HG03045 (cell line): ENCODE data around the gene CDH4.

ENCODE experiments used
- ATAC-seq: cut with Tn5 transposase; IDR thresholded peaks from one replicate; pipeline ENCODE4 v1.9.1; 2021; ENCODE audit warnings: mild to moderate bottlenecking, moderate library complexity; ENCODE audit not compliant: unreplicated experiment

The CDH4 gene

DNA sequence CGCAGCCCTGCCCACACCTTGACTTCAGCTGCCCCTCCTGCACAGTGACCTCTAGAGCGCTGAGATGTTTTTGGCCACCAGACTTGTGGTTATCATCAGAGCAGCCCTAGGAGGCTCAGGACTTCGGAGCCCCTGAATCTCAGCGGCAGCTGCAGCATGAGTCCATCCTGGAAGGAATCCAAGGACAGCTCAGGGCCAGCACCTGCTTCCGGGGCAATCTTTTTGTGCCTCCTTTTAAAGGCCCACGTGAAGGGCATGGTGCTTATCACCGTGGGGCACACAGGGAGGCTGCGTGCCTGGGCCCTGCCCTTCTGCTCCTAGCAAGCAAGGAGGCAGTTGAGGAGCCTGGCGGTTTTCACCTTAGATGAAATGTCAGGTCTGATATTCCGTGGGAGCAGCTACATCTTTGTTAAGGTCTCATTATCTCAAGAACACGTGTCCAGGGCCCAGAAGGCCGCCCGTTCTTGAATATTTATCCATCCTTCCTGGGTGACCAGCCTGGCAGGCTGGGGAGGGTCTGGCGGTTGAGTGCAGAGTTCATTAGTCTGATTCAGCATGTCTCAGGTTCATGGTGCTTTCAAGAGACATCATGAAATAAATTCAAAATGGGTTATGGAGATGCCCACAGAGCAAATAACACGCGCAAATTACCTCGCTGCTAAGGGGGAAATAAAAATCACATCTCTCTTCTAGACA, 421.2 kb downstream of the CDH4 start:
- no peak for ATAC-seq

- ATAC-seq: no peak
Observed at GRCh38 chr20:61674121-61674520, 422.1 kb downstream of the CDH4 start.

DNA sequence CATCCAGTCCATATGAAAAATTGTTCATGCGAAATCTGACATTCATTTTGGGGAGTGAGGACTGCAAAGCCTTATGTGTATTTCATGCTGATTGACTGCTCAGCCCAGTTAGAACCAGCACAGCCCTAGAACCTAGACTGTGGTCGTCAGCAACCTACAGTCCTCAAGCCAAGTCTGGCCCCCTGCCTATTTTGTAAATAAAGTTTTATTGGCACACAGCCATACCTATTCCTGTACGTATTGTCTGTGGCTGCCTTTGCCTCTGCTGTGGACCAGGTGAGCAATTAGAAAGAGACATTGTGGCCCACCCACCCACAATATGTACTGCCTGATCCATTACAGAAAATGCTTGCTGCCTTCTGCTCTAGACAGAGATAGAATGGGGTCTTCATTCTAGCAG, 422.6 kb downstream of the CDH4 start:
- ATAC-seq: no peak

DNA sequence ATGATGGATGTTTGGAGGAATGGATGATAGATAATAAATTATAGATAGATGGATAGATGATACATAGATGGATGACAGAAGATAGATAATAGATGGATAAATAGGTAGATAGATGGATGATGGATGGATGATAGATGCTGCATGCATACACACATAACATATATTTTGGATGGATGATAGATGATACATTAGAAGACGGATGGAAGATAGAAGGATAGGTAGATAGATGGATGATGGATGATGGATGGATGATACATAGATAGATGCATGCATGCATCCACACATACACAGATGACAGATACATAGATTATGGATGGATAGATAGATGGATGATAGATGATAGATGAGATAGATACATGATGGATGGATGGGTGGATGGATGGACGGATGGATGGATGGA, 425.9 kb downstream of the CDH4 start:
- ATAC-seq: no peak

- no peak for ATAC-seq
Observed at GRCh38 chr20:61678437-61678836, 426.4 kb downstream of the CDH4 start.

- no peak for ATAC-seq
Observed at GRCh38 chr20:61679473-61679872, 427.4 kb downstream of the CDH4 start.

DNA sequence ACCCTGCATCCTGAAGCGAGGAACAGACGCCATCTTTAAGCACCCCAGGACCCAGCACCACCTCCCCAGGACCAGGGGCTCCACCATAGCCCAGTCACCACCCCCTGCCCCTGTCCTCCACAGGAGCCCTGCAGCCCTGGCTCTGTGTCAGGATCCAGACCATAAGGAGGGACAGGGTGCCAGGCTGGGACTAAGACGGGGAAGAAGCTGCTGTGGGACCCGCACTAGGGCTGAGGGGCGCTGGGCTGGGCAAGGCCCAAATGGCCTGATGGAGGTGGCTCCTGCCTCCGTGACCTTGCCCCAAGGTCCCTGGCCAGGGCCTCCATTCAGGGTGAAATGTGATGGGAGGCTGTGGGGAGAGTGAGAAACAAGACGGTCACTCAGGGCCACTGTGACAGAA, 428.0 kb downstream of the CDH4 start:
- ATAC-seq: no peak

DNA sequence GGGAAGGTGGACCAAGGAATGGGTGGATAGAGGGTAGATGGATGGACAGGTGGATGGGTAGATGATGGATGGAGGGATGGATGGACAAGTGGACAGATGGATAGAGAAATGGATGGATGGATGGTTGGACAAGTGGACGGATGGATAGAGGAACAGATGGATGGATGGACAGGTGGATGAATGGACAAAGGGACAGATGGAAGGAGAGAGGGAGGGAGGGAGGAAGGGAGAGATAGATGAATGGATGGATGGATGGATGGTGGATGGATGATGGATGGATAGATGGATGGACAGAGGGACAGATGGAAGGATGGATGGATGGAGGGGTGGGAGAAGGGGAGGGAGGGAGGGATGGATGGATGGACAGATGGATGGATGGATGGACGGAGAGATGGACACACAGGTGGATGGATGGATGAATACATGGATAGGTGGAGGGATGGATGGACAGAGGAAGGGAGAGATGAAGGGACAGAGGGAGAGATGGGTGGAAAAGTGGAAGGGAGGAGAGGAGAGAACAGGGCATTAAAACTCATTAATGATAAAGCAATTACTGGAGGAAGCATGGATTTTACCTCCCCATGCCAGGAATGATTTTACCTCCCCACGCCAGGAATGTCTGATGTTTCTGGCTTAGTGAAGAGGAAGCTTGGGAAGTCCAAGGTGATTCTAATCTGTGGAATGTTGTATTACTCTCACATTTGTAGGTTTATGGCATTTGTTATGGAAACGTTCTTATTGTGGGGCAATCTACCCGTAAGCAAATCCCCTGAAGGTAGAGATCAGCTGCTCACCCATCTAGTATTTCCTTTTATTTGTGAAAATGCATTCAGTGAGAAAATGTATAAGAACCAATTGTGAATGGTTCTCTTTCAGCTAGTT, 430.3 kb downstream of the CDH4 start:
- no peak for ATAC-seq

DNA sequence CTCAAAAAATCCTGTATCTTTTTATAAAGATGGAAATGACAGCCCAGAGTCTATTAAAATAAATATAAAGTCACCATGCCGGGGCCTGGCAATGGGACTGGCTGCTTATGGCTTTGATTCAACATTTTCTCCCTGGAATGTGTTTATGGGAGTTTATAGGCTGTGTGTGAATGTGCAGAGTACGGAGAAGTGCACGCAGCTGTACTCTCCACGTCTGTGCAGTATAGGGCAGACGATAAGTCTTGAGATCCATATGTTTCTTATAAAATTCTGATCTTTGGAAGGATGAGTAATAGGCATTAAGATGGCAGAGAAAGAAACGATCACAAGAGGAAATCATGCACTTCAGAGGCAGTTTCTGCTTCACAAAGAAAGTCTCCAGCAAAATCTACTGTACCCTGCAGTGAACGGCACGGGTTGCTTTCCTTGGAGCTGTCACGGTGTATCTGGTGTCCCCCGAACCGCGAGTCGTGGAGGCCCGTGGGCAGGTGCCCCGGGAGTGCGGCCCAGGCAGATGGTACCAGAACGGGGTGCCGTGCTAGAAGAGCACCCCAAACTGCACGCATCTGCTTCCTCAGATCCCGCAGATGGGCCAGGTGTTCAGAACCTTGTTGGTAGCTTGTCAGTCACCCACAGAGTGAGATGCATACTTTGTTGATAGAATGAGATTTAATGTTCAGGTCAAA, 431.1 kb downstream of the CDH4 start:
- ATAC-seq: no peak

- ATAC-seq: no peak
Observed at GRCh38 chr20:61683721-61684120, 431.7 kb downstream of the CDH4 start.

DNA sequence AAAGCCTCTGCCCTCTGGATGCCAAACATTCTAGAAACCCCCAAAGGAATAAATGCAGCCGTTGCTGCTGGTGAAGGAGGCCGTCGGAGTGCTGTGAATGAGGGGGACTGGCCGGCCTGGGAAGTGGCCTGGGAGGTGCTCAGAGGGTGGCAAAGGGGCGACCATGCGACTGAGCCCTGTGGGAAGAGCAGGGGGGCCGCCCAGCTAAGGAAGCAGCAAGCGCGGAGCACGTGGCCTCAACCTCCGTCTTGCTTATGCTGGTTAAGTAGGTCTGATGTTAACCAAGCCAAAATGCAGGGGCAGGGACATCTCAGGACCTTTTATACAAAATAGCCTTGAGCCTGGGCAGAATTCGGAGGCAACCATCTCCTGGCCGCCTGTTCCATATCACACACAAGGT, 432.1 kb downstream of the CDH4 start:
- no peak for ATAC-seq

DNA sequence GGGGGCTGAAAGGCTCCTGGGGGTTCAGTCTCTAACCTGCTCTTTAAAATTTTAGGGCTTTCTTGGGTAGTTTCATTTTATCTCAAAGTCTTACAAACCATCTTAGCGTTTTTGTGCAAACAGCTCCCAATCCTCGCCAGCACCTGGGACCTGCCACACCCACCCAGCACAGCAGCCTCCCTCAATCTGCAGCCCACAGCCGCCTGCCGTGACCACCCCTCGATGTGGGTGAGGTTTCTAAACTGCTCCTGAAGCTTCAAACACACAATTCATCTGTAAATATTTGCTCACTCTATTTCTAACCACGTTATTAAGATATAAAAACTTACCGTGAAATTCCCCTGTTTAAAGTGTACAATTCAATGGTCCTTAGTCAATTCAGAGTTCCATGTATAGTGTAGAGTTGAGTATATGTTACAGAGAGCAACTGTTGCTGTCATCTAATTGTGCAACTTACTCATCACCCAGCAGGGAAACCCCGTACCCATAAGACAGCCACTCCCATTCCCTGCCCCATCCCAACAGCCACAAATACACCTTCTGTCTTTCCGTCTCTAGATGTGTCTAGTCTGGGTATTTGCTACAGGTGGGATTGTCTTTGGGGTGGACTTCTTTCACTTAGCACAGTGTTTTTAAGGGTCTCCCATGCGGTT, 432.6 kb downstream of the CDH4 start:
- no peak for ATAC-seq

GRCh38 chr20:61685462-61685861, 433.4 kb downstream of the CDH4 start:
- ATAC-seq: no peak

DNA sequence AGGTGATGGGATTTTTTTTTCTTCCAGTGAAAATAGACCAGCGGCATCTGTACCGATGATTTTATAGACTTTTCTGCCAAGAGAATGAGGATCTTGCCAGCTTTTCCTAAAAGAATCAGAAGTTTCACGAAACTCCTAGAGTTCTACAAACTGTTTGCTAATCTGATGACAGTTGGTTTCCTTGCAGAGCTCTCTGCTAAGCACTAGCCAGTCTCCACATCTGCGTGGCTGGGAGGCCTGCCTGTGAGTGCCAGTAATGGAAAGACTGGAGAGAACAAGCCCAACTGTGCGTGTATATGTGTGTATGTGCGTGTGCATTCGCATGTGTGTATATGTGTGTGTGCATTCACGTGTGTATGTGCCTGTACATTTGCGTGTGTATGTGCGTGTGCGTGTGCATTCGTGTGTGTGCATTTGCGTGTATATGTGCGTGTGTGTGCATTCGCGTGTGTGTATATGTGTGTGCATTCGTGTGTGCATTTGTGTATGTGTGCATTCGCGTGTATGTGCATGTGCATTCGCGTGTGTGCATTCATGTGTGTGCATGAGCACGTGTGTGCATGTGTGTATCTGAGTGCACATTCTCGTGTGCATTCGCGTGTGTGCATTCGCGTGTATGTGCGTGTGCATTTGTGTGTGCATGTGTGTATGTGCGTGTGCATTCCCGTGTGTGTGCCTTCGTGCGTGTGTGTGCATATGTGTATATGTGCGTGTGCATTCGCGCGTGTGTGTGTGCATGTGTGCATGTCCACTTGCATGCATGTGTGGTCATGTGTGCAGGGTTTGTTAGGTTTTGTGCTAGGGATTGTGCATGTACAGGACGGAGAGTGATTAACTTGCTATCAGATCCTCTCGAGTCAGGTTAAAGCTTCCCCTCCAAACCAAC, 434.2 kb downstream of the CDH4 start:
- no peak for ATAC-seq

DNA sequence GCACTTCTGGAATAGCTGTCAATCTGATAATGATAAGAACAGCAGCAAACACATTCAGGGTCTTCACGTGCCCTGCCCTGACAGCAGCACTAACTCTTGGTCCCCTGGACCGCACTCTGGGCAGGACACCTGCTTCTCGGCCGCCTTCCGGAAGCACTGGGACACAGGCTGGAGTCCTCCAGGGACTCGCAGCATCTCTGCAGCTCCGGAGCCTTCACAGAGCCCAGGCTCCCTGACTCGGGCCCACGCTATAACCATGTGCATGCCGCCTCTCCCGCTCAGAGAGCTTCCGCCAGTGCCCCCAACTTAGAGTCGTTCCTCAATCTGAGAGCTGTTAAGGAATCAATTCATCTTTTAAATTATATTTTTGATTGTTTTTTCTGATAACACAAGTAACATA, 436.4 kb downstream of the CDH4 start:
- no peak for ATAC-seq

DNA sequence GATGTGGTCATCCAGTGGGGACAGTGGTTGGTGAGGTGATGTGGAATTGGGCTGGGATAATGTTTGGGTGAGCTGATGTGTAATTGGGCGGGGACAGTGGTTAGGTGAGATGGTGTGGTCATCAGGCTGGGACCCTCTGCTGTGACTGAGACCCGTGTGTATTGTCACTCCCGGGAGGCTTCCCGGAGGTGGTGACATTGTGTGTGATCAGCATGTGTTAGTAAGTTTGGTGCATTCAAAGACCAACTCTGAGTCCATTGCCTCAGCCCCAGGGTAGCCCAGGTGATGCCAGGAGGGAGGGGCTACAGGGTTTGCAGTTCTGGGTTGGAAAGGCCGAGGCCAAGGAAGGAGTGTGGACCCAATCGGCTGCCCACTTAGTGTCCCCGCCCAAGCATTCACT, 438.1 kb downstream of the CDH4 start:
- no peak for ATAC-seq

GRCh38 chr20:61690993-61691838, 439.2 kb downstream of the CDH4 start:
- no peak for ATAC-seq

- no peak for ATAC-seq
Observed at GRCh38 chr20:61691978-61692377, 439.9 kb downstream of the CDH4 start.

DNA sequence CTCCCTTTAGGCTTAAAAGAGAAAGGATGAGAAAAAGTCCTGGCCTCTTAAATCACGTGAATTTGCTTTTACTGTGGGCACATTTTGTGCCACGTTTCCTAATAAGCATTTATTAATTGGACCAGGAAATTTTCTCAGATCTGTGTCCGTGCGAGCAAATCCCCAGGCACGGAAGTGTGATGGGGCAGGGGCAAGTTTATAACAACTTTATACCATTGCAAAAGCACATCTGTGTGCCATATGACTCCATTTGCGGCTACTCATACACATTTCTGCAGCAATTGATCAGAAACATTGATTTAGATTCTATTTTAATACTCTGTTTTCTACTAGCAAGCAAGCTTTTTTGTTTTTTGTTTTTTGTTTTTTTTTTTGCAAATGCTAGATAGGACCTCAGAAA, 440.4 kb downstream of the CDH4 start:
- ATAC-seq: no peak
